KMS-11 (cell line): ENCODE results near the gene RPS17.

Source experiments
- H2AFZ ChIP-seq: fragments of 200-600 bp; sonication (generic); 2 replicates; pipeline ENCODE4 v1.6.1; 2016; ENCODE audit warnings: antibody characterized with exemption, mixed run types, low read depth
- H3K27ac ChIP-seq: fragments of 200-600 bp; sonication (generic); 2 replicates; pipeline ENCODE4 v1.6.1; 2016; ENCODE audit warnings: mild to moderate bottlenecking, mixed run types
- H3K27me3 ChIP-seq: fragments of 200-600 bp; sonication (generic); 2 replicates; pipeline ENCODE4 v1.6.1; 2017; ENCODE audit warnings: mild to moderate bottlenecking, low read depth, mixed run types, moderate library complexity; ENCODE audit not compliant: insufficient read depth
- H3K36me3 ChIP-seq: fragments of 200-600 bp; sonication (generic); 2 replicates; pipeline ENCODE4 v1.6.1; 2017; ENCODE audit warnings: mild to moderate bottlenecking, mixed run types; ENCODE audit not compliant: insufficient read depth
- H3K4me1 ChIP-seq: fragments of 200-600 bp; sonication (generic); 2 replicates; pipeline ENCODE4 v1.6.1; 2016; ENCODE audit warnings: mild to moderate bottlenecking, low read depth, mixed run types; ENCODE audit not compliant: poor library complexity, severe bottlenecking
- H3K4me2 ChIP-seq: fragments of 200-600 bp; sonication (generic); 2 replicates; pipeline ENCODE4 v1.7.0; 2016; ENCODE audit warnings: mild to moderate bottlenecking, mixed run types
- H3K4me3 ChIP-seq: fragments of 200-600 bp; sonication (generic); IDR thresholded peaks from 2 replicates; pipeline ENCODE4 v1.6.1; 2017; ENCODE audit warnings: low read depth, low read length, mixed read lengths; ENCODE audit not compliant: insufficient read depth
- H3K79me2 ChIP-seq: fragments of 200-600 bp; sonication (generic); 2 replicates; pipeline ENCODE4 v1.6.1; 2016; ENCODE audit warnings: low read depth, mixed run types; ENCODE audit not compliant: insufficient read depth
- H3K9ac ChIP-seq: fragments of 200-600 bp; sonication (generic); 2 replicates; pipeline ENCODE4 v1.6.1; 2016; ENCODE audit warnings: mild to moderate bottlenecking, mixed run types
- H4K20me1 ChIP-seq: fragments of 200-600 bp; sonication (generic); 2 replicates; pipeline ENCODE4 v1.6.1; 2016; ENCODE audit warnings: mild to moderate bottlenecking, mixed run types; ENCODE audit not compliant: insufficient read depth
- CTCF ChIP-seq: fragments of 200-600 bp; sonication (generic); conservative IDR thresholded peaks from 2 replicates; pipeline ENCODE4 v1.6.1; 2017; ENCODE audit warnings: low read depth, mild to moderate bottlenecking, antibody characterized with exemption, low read length, moderate library complexity, mixed read lengths

RPS17 gene

GRCh38 chr15:82554351-82554750, 14.1 kb upstream of the RPS17 start:
- no peak overlapping the region for H3K9ac ChIP-seq
- H3K36me3 ChIP-seq: no peaks in the 10 kb centered on the region
- H3K27me3 ChIP-seq: no peaks in the 10 kb centered on the region
- no peak overlapping the region for H3K4me3 ChIP-seq
- TF ChIP-seq CTCF: no peak
- H3K79me2 ChIP-seq: no peaks in the 10 kb centered on the region
- no peaks in the 10 kb centered on the region for H3K4me1 ChIP-seq
- no peak overlapping the region for H3K4me2 ChIP-seq
- H3K27ac ChIP-seq: no peak overlapping the region
- H4K20me1 ChIP-seq: no peaks in the 10 kb centered on the region
- no peak overlapping the region for H2AFZ ChIP-seq

GRCh38 chr15:82553846-82554245, 13.6 kb upstream of the RPS17 start:
- Histone ChIP-seq H2AFZ (no peak overlapping the region), H3K4me1 (no peaks in the 10 kb centered on the region), H3K4me2 (no peak overlapping the region), H3K4me3 (no peak overlapping the region), H3K9ac (no peak overlapping the region), H3K27me3 (no peaks in the 10 kb centered on the region), H3K36me3 (no peaks in the 10 kb centered on the region), H3K27ac (no peak overlapping the region), H3K79me2 (no peaks in the 10 kb centered on the region), H4K20me1 (no peaks in the 10 kb centered on the region)
- TF ChIP-seq CTCF: no peak

GRCh38 chr15:82552861-82553260, 12.6 kb upstream of the RPS17 start:
- H4K20me1 ChIP-seq: no peaks in the 10 kb centered on the region
- H2AFZ ChIP-seq: no peak overlapping the region
- H3K79me2 ChIP-seq: no peaks in the 10 kb centered on the region
- no peaks in the 10 kb centered on the region for H3K4me1 ChIP-seq
- H3K4me2 ChIP-seq: no peak overlapping the region
- no peaks in the 10 kb centered on the region for H3K36me3 ChIP-seq
- no peak overlapping the region for H3K4me3 ChIP-seq
- no peaks in the 10 kb centered on the region for H3K27me3 ChIP-seq
- TF ChIP-seq CTCF: no peak
- H3K27ac ChIP-seq: no peak overlapping the region
- no peak overlapping the region for H3K9ac ChIP-seq

GRCh38 chr15:82551646-82552247, 11.5 kb upstream of the RPS17 start:
- no peak overlapping the region for H3K27ac ChIP-seq
- H4K20me1 ChIP-seq: no peaks in the 10 kb centered on the region
- H3K79me2 ChIP-seq: no peaks in the 10 kb centered on the region
- H3K9ac ChIP-seq: no peak overlapping the region
- no peak overlapping the region for H3K4me3 ChIP-seq
- no peaks in the 10 kb centered on the region for H3K4me1 ChIP-seq
- no peaks in the 10 kb centered on the region for H3K27me3 ChIP-seq
- H2AFZ ChIP-seq: no peak overlapping the region
- no peak overlapping the region for H3K4me2 ChIP-seq
- no peak for TF ChIP-seq CTCF
- no peaks in the 10 kb centered on the region for H3K36me3 ChIP-seq
